ENCODE results near the gene CXXC4.
A peak's percentile ranks its signal among the peaks of the same experiment; 100 is the strongest.

CXXC4 gene

GRCh38 chr4:104494822-104495559 is at the start of gene CXXC4:
Gene CXXC4 (minus strand): TSS chr4:104494894. CDS start chr4:104491802, 3,092 bp downstream.
- DNase-seq (ENCODE audit: low read depth, low spot score), result peak; percentile 89

- no peak for DNase-seq (ENCODE audit: low read depth, low spot score)
Observed at GRCh38 chr4:104533156-104533555, 38.5 kb upstream of the CXXC4 start.

GRCh38 chr4:104532677-104533076 is 38.0 kb upstream of the CXXC4 start:
- peak; percentile 2 for DNase-seq (ENCODE audit: low read depth, low spot score)

GRCh38 chr4:104531390-104531789 is 36.7 kb upstream of the CXXC4 start:
- DNase-seq (ENCODE audit: low read depth, low spot score), result no peak

GRCh38 chr4:104530426-104530825 is 35.7 kb upstream of the CXXC4 start:
- no peak for DNase-seq (ENCODE audit: low read depth, low spot score)

- no peak for DNase-seq (ENCODE audit: low read depth, low spot score)
Observed at GRCh38 chr4:104524591-104524990, 29.9 kb upstream of the CXXC4 start.

GRCh38 chr4:104524026-104524425 is 29.3 kb upstream of the CXXC4 start:
- DNase-seq (ENCODE audit: low read depth, low spot score), result no peak

GRCh38 chr4:104519588-104519987 is 24.9 kb upstream of the CXXC4 start:
- no peak for DNase-seq (ENCODE audit: low read depth, low spot score)

- no peak for DNase-seq (ENCODE audit: low read depth, low spot score)
Observed at GRCh38 chr4:104516884-104517283, 22.2 kb upstream of the CXXC4 start.

- DNase-seq (ENCODE audit: low read depth, low spot score), result no peak
Observed at GRCh38 chr4:104508224-104508623, 13.5 kb upstream of the CXXC4 start.

- DNase-seq (ENCODE audit: low read depth, low spot score), result no peak
Observed at GRCh38 chr4:104507112-104507511, 12.4 kb upstream of the CXXC4 start.

GRCh38 chr4:104504536-104504935 is 9.8 kb upstream of the CXXC4 start:
- no peak for DNase-seq (ENCODE audit: low read depth, low spot score)

- no peak for DNase-seq (ENCODE audit: low read depth, low spot score)
Observed at GRCh38 chr4:104502471-104502870, 7.8 kb upstream of the CXXC4 start.

- DNase-seq (ENCODE audit: low read depth, low spot score), result no peak
Observed at GRCh38 chr4:104501290-104501689, 6.6 kb upstream of the CXXC4 start.

GRCh38 chr4:104500442-104500841 is 5.7 kb upstream of the CXXC4 start:
- no peak for DNase-seq (ENCODE audit: low read depth, low spot score)

GRCh38 chr4:104494185-104494584 is 509 bp downstream of the CXXC4 start:
- DNase-seq (ENCODE audit: low read depth, low spot score), result no peak

- DNase-seq (ENCODE audit: low read depth, low spot score), result peak; percentile 29
Observed at GRCh38 chr4:104493081-104493831, 1.4 kb downstream of the CXXC4 start.

- DNase-seq (ENCODE audit: low read depth, low spot score), result peak; percentile 33
Observed at GRCh38 chr4:104492183-104492771, 2.4 kb downstream of the CXXC4 start.

- peak; percentile 69 for DNase-seq (ENCODE audit: low read depth, low spot score)
Observed at GRCh38 chr4:104491481-104492182, 3.1 kb downstream of the CXXC4 start.

- DNase-seq (ENCODE audit: low read depth, low spot score), result peak; percentile 72
Observed at GRCh38 chr4:104490770-104491480, 3.8 kb downstream of the CXXC4 start.

GRCh38 chr4:104490096-104490769 is 4.5 kb downstream of the CXXC4 start:
- DNase-seq (ENCODE audit: low read depth, low spot score), result no peak

Measured in ELF-1 (cell line).